HL-60/S4 (cell line): ENCODE data around the gene PDGFD.

Experiments
- in situ Hi-C: fragments of 300-500 bp; cut with MboI; formaldehyde crosslinking; loops from 2 replicates; pipeline ENCODE4 v1.14.3; 2022; ENCODE audit warnings: low sequenced_read_pairs

Gene PDGFD

DNA sequence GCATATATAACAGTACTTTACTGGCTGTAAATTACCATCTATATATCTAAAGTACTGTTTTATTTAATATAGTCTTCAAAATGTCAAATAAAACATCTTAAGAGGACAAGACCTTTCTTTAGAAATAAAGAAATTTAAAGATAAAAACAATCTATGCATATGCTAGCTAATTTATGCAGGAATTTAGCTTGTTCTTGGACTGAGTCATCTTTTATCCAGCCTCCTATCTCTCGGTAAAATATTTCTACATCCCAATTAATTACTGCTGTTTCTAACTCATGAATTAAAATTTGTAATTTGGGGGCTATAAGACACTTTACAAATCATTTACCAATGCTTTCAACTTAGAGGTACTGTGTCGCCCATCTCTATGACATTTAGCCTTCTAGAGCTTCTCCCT lies 200.3 kb downstream of the PDGFD start:
- in situ Hi-C loops = no loop called here

DNA sequence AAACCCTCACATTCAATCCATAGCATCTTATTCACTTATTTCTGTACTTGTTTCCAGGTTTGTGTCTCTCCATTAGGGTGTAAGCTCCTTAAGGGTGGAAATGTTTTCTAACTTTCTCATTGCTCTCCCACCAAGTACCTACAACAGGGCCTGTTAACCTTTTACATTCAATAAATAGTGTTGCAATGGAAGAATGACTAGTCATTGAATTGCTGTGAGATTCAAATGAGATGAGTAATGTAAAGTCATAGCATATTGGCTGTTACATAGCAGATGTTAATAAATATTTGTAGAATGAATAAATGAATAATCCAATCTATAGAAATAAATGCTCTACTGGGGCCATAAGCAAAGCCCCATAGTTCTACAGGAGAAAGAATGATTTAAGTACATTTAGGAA lies 202.9 kb downstream of the PDGFD start:
- in situ Hi-C loops = no loop called here

DNA sequence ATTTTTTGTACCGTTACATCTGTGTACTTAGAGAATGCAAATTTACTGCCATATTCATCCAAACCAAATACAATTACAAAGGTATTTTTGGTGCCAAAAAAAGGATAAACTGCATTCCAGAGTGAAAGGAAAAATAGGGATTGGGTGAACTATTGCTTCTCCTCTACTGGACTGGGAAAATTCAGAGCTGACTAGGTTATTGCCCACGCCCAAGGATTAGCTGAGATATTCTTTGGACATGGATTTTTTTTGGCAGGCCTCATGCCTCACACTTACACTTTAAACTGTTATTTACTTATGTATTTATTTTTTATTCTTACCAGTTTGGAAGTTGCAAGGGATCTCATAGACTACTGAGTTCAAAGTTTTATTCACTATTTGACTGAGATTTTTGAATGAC lies 203.8 kb downstream of the PDGFD start:
- in situ Hi-C loops = no loop called here

DNA sequence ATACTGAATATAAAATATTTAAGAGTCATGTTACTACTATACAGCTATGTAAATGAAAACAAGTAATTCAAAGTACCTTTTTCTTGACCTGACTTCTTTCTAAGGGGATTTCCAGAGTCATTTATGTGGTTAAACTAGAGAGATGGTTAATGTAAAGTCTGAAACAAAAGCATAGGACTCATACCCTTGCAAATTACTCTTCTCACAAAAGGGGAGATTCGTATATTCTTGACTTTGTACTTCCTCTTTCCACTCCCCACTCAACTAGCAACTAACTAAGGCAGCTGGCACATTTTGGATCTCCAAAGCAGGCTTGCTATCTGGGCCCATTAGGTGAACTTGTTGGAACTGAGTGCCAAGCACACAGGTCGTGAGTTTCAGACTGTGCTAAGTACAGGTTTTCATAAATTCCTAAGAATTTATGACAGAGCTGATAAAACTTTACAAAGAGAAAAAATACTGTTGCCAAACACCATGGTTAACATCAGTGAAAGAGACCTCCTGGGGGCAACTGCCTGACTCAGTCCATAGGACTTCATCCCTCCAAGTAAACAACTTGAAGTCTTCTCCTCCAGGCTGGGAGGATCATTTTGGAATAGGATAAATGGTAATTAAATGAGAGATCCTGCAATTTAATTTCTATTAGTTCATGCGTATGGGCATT lies 204.5 kb downstream of the PDGFD start:
- in situ Hi-C loops = no loop called here

DNA sequence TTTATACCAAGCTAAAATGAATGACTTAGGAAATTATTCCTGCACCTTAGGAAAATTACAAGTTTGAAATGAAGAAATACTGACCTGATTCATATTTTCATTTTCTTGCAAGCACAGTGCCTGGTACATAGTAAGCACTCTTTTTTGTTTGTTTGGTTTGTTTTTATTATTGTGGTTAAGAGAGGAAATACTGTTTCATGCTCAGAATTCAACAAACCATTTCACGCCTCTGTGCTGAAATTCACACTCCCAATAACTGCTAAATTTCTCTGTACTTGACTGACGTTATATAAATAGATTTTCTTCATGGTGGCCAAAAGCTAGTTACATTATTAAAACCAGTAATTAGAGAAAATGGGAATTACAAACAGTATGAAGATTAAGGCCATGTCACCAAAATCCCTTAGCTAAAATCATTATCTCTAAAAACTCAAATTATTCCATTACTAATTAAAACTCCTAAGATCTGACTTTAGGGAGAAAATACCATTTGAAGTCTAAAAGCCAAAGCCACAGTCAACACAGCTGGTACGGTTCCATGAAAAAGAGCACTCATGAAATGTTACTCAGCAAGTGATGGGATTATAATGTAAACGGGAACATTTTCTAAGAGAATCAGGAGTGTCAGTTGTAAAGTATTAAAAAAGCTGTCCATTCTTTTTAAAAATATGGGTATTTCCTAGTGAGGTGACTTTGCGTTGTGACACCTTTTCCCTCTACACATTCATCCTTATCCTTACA lies 205.3 kb downstream of the PDGFD start:
- in situ Hi-C loops = no loop called here

DNA sequence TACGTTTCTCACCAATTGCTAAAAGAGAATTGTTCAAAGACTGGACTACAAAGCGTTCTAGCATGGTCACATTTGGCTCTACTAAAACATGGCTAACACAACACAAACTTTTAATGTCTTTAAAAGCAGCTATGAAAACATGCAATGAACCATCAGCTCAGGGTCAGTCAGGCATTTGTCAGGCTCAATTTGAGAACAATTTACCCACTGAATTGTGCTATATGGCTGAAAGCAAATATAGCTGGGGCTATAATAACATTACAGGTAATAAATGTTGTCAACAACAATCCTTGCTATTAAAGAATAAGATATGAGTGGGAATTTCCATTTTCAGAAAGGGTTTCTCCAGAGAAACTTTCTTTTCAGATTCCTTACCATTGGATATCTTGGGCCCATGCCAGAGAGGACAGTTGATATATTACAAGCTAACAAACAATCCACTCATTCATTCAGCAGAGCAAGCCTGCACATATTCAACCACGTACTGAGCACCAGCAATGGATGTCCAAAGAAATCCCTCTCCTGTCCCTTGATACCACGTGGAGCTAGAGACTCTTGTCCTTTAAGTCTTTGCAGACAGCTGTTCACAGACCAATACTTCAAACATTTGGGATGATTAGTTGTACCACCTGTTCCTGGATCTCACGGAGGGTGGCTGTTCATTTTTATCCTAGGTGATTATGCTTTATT lies 210.0 kb downstream of the PDGFD start:
- in situ Hi-C loops = no loop called here

DNA sequence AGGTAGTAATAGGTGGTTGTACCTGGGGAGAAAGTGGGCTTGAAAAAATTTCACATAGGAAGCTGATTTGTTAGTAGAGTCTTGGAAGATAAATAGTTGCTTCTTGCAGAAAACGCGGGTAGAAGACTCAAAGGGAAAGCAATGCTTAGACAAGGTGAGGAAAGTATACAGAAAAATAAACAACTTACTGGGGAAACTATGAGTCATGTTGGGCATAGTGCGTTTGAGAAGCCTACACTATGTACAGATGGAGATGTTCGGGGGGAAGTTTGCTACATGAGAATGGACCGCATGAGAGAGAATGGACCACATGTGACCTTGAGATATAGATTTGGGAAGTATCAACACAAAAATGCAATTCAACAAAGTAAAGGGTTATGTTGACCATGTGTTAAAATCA lies 214.2 kb downstream of the PDGFD start:
- in situ Hi-C loops = no loop called here

DNA sequence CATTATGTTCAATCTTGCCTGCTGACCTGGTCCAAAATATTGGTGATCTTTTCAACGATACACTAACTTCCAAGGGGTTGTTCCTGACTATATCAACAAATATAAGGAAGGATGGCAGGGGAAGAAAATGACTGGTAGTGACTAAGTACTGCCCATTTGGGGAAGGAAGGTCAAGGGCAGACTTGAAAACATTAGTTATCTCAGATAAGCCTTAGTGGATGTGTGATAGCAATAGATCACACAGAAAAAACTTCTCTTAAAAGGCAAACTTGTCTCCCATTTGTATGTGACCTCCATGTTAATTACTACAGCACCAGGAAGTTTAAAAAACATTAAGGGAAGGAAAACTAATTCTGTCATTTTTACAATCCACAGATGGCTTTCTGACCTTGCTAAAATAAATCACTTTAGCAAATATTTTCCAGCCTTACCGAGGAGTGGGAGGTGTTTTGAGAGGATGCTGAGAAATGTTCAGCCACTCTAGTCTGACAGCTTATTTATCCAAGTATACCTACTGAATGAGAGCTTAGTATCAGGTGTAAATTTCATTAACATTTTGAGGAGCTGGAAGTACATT lies 215.7 kb downstream of the PDGFD start:
- in situ Hi-C loops = no loop called here

DNA sequence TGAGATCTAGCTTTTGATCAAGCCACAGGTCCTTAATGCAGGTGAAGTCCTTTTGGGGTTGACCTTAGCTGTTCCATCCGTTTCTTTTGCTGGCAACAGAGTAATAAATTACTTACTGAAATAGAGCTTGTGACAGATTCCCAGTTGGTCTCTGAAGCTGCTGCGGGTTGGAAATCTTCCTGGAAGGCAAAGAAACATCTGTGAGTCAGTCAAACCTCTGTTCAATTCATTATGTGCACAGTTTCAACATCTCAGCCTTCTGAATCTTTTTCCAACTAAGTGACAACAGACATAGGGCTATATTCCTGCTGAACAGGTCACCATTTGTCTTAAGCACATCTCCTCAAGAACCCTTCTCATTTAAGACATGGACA lies 216.4 kb downstream of the PDGFD start:
- in situ Hi-C loops = no loop called here

DNA sequence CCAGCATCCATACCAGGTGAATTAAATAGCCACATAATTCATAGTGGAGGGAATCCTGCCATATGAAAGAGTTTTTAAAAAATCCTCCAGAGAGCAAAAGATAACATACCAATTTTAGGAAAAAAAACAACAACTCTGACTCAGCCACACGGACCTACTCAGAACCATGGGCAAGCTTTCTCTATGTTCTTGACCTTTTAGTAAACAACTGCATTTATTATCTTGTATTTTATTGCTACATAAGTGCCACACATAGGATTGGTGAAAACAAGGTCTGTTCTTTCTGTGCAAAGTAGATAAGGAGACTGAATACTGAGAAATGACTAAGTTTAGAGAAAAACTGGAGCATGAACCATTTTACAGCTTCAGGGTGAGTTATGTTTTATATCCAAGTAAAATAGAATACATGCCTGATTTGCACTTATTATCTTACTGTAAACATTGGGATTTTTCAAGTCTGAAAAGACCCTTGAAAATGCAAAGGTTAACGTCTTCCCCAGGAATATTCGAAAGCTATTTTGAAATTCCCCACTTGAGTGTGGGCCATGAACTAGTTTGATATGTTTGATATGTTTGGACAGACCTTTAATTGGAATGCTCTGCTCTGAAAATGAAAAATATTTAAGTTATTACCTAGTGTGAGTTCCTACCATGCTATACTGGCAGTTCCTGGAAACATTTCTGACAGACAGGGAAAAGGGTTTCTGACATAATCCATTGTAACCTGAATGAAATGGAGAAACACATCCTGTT lies 217.0 kb downstream of the PDGFD start:
- in situ Hi-C loops = no loop called here

DNA sequence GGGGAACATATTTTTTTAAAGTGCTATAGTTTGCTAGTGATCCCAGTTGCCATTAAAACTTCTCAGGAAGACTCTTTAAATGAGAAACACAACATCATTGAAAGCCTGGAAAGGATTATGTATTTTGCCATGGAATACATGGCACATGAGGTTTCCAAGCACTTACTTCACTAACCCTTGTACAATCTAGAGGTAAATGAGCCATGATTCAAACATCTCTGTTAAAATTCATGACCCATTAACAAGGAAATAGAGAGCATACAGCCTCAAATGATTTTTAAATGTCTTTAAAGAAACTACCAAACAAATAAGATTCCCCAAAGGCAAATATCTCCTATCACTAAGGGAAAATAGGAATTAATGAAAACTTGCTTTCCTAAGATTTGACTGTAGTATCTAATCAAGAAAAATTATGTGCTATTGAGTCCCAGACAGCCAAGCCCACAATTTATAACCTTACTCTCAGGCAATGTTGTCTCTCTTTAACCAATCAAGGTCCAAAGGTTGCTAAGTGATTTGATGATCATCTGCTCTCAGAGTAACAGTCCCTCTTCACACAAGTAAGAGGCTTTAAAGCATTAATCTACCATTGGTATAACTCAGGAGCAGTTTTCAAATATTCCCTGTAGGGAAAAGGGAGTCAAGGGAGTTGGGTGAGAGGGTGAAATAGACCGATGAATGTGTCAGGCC lies 219.6 kb downstream of the PDGFD start:
- in situ Hi-C loops = no loop called here

DNA sequence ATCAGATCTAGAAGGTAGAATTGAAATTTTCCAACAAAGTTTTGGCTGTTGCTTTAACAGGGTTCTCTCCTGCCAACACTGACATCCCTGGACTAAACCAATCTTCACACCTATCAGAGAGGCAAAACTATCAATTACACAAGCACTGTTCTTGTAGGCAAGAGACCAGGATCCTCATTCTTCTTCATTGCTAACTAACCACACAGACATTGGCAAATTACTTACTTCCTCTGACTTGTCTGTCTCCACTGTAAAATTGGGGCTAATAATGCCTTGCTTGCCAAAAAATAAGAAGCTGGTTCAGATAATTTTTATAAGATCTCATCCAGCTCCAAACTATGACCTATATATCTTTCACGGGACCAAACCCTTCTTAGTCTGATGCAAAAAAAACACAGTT lies 221.3 kb downstream of the PDGFD start:
- in situ Hi-C loops = no loop called here

DNA sequence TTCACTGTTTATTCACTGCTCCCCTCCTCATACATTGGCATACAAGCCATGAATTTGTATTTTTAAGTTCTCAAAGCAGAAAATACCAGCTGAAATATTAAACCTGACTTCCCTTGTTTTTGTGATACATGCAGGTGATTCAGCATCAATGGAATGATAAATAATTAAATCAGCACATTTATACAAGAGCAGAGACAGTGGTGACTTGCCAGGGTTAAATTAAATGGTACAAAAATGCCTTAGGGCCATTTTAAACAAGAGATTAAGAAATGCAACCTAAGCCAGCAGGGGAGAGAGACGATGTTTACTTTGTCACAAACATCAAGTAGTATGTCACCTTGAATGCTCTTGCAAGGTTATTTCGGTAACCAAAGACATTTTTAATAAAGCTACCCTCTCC lies 223.4 kb downstream of the PDGFD start:
- in situ Hi-C loops = no loop called here

DNA sequence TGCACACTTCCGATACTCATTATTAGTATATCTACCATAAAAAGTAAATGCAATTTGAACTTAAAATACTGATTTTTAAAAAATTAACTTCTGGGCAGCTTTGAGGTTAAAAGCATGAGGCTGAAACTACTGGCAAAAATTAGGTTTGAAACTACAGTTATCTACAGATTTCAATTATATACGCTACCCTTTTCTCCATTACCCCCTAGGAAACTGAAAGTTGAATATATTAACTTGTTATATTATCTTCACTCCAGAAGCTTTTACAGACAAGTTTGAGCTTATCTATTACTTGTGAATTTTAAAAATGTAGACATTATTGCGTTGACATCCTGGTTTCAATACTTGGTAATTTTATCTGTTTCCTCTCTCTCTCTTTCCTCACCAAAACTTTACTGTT lies 224.3 kb downstream of the PDGFD start:
- in situ Hi-C loops = no loop called here

DNA sequence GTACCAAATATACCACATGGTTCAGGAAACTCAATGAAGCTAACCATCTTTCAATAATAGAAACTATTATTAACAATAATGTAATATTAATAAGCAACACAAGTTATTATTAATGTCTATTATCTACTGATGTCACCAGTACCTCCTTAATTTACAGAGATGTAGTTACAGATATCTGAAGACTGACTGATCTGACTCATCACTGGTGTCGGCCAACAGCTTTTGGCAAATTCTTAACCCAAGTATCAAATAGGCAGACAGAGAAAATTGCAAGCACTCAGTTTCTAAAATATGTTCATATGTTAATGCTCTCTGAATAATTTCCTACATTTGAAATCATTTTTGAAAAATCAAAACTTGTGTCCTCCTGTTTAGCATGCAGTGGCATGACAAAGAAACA lies 227.9 kb downstream of the PDGFD start:
- in situ Hi-C loops = no loop called here

DNA sequence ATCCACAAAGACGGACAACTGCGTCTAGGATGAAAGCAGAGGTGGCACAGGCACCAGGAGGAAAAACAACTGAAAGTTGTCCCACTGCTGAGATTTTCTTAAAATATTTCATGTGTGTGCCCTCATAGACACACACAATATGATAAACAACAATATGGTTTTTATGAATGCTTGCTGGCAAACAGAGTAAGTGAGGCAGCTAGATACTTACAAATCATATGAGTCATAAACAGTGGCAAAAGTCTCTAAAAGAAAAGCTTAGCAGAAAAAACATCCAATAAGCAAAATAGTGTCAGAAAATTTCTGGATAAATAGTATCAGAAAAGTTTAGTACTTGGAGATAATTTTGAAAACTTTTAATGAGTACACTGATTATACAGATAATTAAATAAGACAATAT lies 228.7 kb downstream of the PDGFD start:
- in situ Hi-C loops = no loop called here

DNA sequence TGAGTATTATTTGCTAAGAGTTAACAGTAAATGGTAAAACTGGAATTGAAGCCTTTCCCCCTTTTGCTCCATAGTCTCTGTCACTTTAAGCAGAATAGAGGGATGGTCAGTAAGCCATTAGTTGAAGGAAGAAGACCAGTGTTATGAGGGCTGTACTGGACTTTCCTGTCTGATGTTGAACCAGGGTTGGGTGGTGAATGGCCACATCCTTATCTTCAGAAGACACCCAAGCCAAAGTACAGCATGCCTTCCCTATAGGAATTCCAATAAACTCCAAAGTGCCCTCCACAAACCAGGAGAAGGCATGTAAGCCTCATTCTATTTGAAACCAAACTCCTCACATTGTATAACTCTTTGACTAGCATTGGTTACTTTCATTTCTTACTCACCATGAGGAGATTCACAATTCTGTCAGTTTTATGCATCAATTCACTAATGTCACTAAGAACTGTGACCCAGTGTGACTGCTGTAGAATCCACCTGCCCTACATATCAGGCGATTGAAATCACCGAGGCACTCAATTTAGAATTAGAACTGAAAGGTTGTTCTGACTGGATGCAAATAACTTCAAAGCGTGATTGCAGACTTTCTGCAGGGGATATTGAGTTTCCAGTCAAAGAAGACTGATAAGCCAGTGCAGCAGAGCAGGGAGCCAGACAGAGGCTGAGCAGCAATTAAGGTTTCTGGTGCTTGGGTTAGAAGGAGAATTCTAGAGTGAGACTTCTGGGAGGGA lies 234.6 kb downstream of the PDGFD start:
- in situ Hi-C loops = no loop called here

DNA sequence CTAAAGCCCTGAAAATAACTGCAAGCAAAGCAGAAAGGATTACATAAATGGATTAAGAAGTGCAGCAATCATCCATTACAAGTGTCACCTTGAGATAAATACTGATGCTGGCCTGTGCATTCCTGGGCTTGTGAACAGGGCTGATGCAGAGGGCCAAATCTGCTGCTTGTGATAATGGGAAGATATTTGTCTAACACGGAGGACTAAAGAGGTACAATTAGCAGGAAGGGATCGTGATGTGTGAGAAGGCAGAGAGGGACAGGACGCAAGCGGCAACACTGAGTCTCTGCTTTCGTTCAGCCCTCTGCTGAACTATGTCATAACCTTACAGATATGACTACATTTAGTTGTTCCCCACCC lies 235.2 kb downstream of the PDGFD start:
- in situ Hi-C loops = no loop called here

DNA sequence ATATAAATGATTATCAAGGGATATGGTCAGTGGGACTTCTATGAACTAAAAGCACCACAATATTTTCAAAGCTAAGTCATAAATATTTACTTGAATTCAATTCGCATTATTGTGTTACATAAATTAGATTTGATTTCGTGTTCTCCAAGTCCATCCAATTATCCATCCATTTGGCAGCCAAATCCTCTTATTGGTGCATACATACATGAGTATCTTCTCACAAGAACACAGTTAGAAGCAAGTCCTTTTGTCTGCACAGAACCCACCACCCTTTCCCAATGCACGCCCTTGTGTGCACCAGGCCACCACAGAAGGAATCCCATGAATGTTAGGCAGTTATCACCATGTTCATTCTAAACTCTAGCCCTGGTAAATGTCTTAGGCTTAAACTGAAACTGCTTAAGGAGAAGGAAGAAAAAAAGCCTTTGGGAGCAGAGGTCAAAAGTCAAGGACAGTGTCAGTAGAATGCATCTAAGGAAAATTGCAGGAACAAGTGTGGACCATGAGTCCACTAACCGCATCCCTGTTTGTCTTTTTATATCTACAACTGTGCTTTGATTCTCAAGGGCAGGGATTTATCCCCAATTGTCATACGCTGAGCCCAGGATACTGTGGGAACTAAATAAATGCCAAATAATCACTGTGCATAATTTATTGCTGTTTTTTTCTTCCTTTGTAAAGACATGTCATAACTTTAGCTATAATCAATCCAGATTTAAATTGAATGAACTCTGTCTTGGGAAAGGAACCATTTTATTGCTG lies 235.7 kb downstream of the PDGFD start:
- in situ Hi-C loops = no loop called here
